WTC11 (cell line): ENCODE measurements around the gene GPR6. TPM values are rescaled to one million over a fixed set of nuclear protein-coding genes. Genes with fewer than 3 reads are reported as not detected.
A peak's percentile ranks its signal among the peaks of the same experiment; 100 is the strongest.

Source experiments
- ATAC-seq: fragments of 200-7000 bp; cut with Tn5 transposase; 2 replicates; pipeline ENCODE4 v1.10.0; 2021; ENCODE audit warnings: mild to moderate bottlenecking, moderate library complexity
- CTCF ChIA-PET: fragments of 300-600 bp; sonication (Branson Sonifier 250); formaldehyde crosslinking; loops from one replicate; lab custom pipeline; 2021; ENCODE audit warnings: antibody characterized with exemption; lab: Charles Lee
- POLR2A ChIA-PET: fragments of 350-600 bp; sonication (Branson Sonifier 250); formaldehyde crosslinking; loops from one replicate; lab custom pipeline; 2021; ENCODE audit warnings: antibody characterized with exemption; lab: Charles Lee
- DNase-seq: peaks from one replicate; pipeline ENCODE4 v3.0.0; 2021; ENCODE audit warnings: low spot score
- H3K27ac Mint-ChIP-seq: 2 replicates; pipeline ENCODE4 v1.8.0; 2021; ENCODE audit warnings: mixed read lengths
- H3K27me3 Mint-ChIP-seq: 2 replicates; pipeline ENCODE4 v1.8.0; 2021; ENCODE audit warnings: low read depth, mild to moderate bottlenecking, moderate library complexity, mixed read lengths
- H3K36me3 Mint-ChIP-seq: 2 replicates; pipeline ENCODE4 v1.8.0; 2021; ENCODE audit warnings: mixed read lengths
- H3K4me1 Mint-ChIP-seq: 2 replicates; pipeline ENCODE4 v1.8.0; 2022; ENCODE audit warnings: mixed read lengths
- H3K4me3 Mint-ChIP-seq: 2 replicates; pipeline ENCODE4 v1.8.0; 2021; ENCODE audit warnings: mild to moderate bottlenecking, moderate library complexity, mixed read lengths
- H3K9me3 Mint-ChIP-seq: 2 replicates; pipeline ENCODE4 v1.8.0; 2021; ENCODE audit warnings: mixed read lengths
- ATF6 ChIP-seq: sonication (generic); formaldehyde crosslinking; IDR thresholded peaks from 2 replicates; pipeline ENCODE4 v1.8.1; 2023; ENCODE audit warnings: mild to moderate bottlenecking, missing genetic modification reagents
- ETV6 ChIP-seq: sonication (generic); formaldehyde crosslinking; IDR thresholded peaks from 2 replicates; pipeline ENCODE4 v1.8.1; 2022; ENCODE audit warnings: mild to moderate bottlenecking, missing genetic modification reagents
- FOXJ3 ChIP-seq: sonication (generic); formaldehyde crosslinking; IDR thresholded peaks from 2 replicates; pipeline ENCODE4 v1.9.0; 2021; ENCODE audit warnings: missing genetic modification reagents, mild to moderate bottlenecking, borderline replicate concordance
- FOXK1 ChIP-seq: sonication (generic); formaldehyde crosslinking; IDR thresholded peaks from 2 replicates; pipeline ENCODE4 v1.8.0; 2022; ENCODE audit warnings: mild to moderate bottlenecking, moderate library complexity, missing genetic modification reagents
- FOXP1 ChIP-seq: sonication (generic); formaldehyde crosslinking; IDR thresholded peaks from 2 replicates; pipeline ENCODE4 v1.8.0; 2022; ENCODE audit warnings: missing genetic modification reagents, mild to moderate bottlenecking, moderate library complexity, borderline replicate concordance
- IRF2 ChIP-seq: sonication (generic); formaldehyde crosslinking; IDR thresholded peaks from 2 replicates; pipeline ENCODE4 v1.8.0; 2022; ENCODE audit warnings: low read depth, missing genetic modification reagents, borderline replicate concordance
- MAX ChIP-seq: sonication (generic); formaldehyde crosslinking; IDR thresholded peaks from 2 replicates; pipeline ENCODE4 v1.8.0; 2022; ENCODE audit warnings: mild to moderate bottlenecking, missing genetic modification reagents
- MXD4 ChIP-seq: fragments of 250-450 bp; sonication (Bioruptor Pico); IDR thresholded peaks from 2 replicates; pipeline ENCODE4 v1.8.0; 2021; ENCODE audit warnings: mild to moderate bottlenecking, moderate library complexity, borderline replicate concordance
- NFE2L1 ChIP-seq: sonication (generic); formaldehyde crosslinking; IDR thresholded peaks from 2 replicates; pipeline ENCODE4 v1.8.1; 2023; ENCODE audit warnings: missing genetic modification reagents
- NR3C1 ChIP-seq: sonication (generic); formaldehyde crosslinking; conservative IDR thresholded peaks from 2 replicates; pipeline ENCODE4 v1.8.1; 2023; ENCODE audit warnings: low read depth, mild to moderate bottlenecking, missing genetic modification reagents
- OVOL2 ChIP-seq: fragments of 250-450 bp; sonication (Bioruptor Pico); IDR thresholded peaks from 2 replicates; pipeline ENCODE4 v1.9.0; 2021; ENCODE audit warnings: mild to moderate bottlenecking, borderline replicate concordance
- RELA ChIP-seq: sonication (generic); formaldehyde crosslinking; IDR thresholded peaks from 2 replicates; pipeline ENCODE4 v1.8.1; 2022; ENCODE audit warnings: missing genetic modification reagents, mild to moderate bottlenecking, borderline replicate concordance
- SMAD3 ChIP-seq: sonication (generic); formaldehyde crosslinking; IDR thresholded peaks from 2 replicates; pipeline ENCODE4 v1.8.0; 2022; ENCODE audit warnings: missing genetic modification reagents, mild to moderate bottlenecking, borderline replicate concordance
- SP1 ChIP-seq: sonication (generic); formaldehyde crosslinking; conservative IDR thresholded peaks from 2 replicates; pipeline ENCODE4 v1.8.1; 2022; ENCODE audit warnings: missing genetic modification reagents
- TCF7 ChIP-seq: sonication (generic); formaldehyde crosslinking; IDR thresholded peaks from 2 replicates; pipeline ENCODE4 v1.8.0; 2022; ENCODE audit warnings: mild to moderate bottlenecking, low read depth, missing genetic modification reagents, moderate library complexity
- USF1 ChIP-seq: sonication (generic); formaldehyde crosslinking; IDR thresholded peaks from 2 replicates; pipeline ENCODE4 v1.8.0; 2022; ENCODE audit warnings: mild to moderate bottlenecking, missing genetic modification reagents
- ZNF232 ChIP-seq: sonication (generic); formaldehyde crosslinking; IDR thresholded peaks from 2 replicates; pipeline ENCODE4 v1.8.0; 2022; ENCODE audit warnings: mild to moderate bottlenecking, missing genetic modification reagents
- ZNF263 ChIP-seq: sonication (generic); formaldehyde crosslinking; IDR thresholded peaks from 2 replicates; pipeline ENCODE4 v1.8.1; 2022; ENCODE audit warnings: low read depth, mild to moderate bottlenecking, moderate library complexity, missing genetic modification reagents
- ZNF317 ChIP-seq: sonication (generic); formaldehyde crosslinking; IDR thresholded peaks from 2 replicates; pipeline ENCODE4 v1.8.1; 2023; ENCODE audit warnings: low read depth, mild to moderate bottlenecking, moderate library complexity, missing genetic modification reagents, borderline replicate concordance
- ZNF416 ChIP-seq: fragments of 250-450 bp; sonication (Bioruptor Pico); IDR thresholded peaks from 2 replicates; pipeline ENCODE4 v1.9.0; 2021; ENCODE audit warnings: mild to moderate bottlenecking, inconsistent platforms
- ZNF512 ChIP-seq: sonication (generic); formaldehyde crosslinking; IDR thresholded peaks from 2 replicates; pipeline ENCODE4 v1.8.1; 2022; ENCODE audit warnings: missing genetic modification reagents, borderline replicate concordance
- total RNA-seq: library from RNA; stranded (reverse); gene quantifications from 3 replicates; pipeline ENCODE4 v1.2.3, GENCODE V29; 2021
- TF ChIP-seq, protein P1 (sequence below): sonication (generic); formaldehyde crosslinking; IDR thresholded peaks from 2 replicates; pipeline ENCODE4 v1.8.0; 2022; ENCODE audit warnings: missing genetic modification reagents
- TF ChIP-seq, protein P2 (sequence below): sonication (generic); formaldehyde crosslinking; IDR thresholded peaks from 2 replicates; pipeline ENCODE4 v1.8.1; 2023; ENCODE audit warnings: mild to moderate bottlenecking, missing genetic modification reagents
- TF ChIP-seq, protein P3 (sequence below): fragments of 250-450 bp; sonication (Bioruptor Pico); IDR thresholded peaks from 2 replicates; pipeline ENCODE4 v1.9.0; 2021; ENCODE audit warnings: mild to moderate bottlenecking

Gene GPR6
- total RNA-seq, 1 experiment from 2014 or later, result 0.22 TPM

GRCh38 chr6:109978174-109979032 is at the start of gene GPR6 (continued):
- TF ChIP-seq ATF6 (CRISPR knock-in tag), result no peak
- TF ChIP-seq ZNF232 (CRISPR knock-in tag), result peak; percentile 97
- TF ChIP-seq, protein P1, sequence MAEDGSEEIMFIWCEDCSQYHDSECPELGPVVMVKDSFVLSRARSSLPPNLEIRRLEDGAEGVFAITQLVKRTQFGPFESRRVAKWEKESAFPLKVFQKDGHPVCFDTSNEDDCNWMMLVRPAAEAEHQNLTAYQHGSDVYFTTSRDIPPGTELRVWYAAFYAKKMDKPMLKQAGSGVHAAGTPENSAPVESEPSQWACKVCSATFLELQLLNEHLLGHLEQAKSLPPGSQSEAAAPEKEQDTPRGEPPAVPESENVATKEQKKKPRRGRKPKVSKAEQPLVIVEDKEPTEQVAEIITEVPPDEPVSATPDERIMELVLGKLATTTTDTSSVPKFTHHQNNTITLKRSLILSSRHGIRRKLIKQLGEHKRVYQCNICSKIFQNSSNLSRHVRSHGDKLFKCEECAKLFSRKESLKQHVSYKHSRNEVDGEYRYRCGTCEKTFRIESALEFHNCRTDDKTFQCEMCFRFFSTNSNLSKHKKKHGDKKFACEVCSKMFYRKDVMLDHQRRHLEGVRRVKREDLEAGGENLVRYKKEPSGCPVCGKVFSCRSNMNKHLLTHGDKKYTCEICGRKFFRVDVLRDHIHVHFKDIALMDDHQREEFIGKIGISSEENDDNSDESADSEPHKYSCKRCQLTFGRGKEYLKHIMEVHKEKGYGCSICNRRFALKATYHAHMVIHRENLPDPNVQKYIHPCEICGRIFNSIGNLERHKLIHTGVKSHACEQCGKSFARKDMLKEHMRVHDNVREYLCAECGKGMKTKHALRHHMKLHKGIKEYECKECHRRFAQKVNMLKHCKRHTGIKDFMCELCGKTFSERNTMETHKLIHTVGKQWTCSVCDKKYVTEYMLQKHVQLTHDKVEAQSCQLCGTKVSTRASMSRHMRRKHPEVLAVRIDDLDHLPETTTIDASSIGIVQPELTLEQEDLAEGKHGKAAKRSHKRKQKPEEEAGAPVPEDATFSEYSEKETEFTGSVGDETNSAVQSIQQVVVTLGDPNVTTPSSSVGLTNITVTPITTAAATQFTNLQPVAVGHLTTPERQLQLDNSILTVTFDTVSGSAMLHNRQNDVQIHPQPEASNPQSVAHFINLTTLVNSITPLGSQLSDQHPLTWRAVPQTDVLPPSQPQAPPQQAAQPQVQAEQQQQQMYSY (CRISPR knock-in tag), result no peak
- TF ChIP-seq ZNF263 (CRISPR knock-in tag), result no peak
- TF ChIP-seq FOXJ3 (CRISPR knock-in tag), result 0 out of 2 replicates have a peak, but pooled peaks have one; percentile 39
- peak; percentile 69; the same call in 1 of the 2 replicates for TF ChIP-seq USF1 (CRISPR knock-in tag)
- peak; percentile 89 for TF ChIP-seq NFE2L1 (CRISPR knock-in tag)
- peak; percentile 90 for TF ChIP-seq FOXK1
- peak; percentile 97 for TF ChIP-seq SMAD3 (CRISPR knock-in tag)
- TF ChIP-seq TCF7, result no peak
- no peak for TF ChIP-seq ZNF416 (CRISPR knock-in tag)
- 0 out of 2 replicates have a peak, but pooled peaks have one; percentile 19 for TF ChIP-seq ZNF317
- TF ChIP-seq FOXP1 (CRISPR knock-in tag), result peak; percentile 92
- TF ChIP-seq RELA (CRISPR knock-in tag), result no peak
- TF ChIP-seq SP1 (CRISPR knock-in tag), result peak; percentile 62; the same call in 1 of the 2 replicates
- TF ChIP-seq MAX (CRISPR knock-in tag), result peak; percentile 28; the same call in 1 of the 2 replicates
- TF ChIP-seq NR3C1, result no peak; the same call in 1 of the 2 replicates
- no peak for TF ChIP-seq IRF2 (CRISPR knock-in tag)

GRCh38 chr6:109934293-109934692 is 43.8 kb upstream of the GPR6 start:
- H3K27ac Mint-ChIP-seq, result no peak overlapping the region
- H3K4me1 Mint-ChIP-seq, result no peaks in the 10 kb centered on the region
- POLR2A ChIA-PET, result no interaction called here
- peaks cover 25% of the 10 kb centered on the region for H3K9me3 Mint-ChIP-seq
- H3K27me3 Mint-ChIP-seq, result no peaks in the 10 kb centered on the region; the same call in 1 of the 2 replicates
- DNase-seq (no peak), ATAC-seq (no peak)
- peaks cover 6% of the 10 kb centered on the region for H3K36me3 Mint-ChIP-seq
- no peak overlapping the region for H3K4me3 Mint-ChIP-seq
- CTCF ChIA-PET, result interaction anchor here (1.9 kb wide), 1 partner anchor 105 kb away, joined by 8 read pairs; no protein-coding TSS in a partner anchor
- TF ChIP-seq ETV6 (no peak), MXD4 (CRISPR knock-in tag) (no peak), OVOL2 (CRISPR knock-in tag) (no peak), ZNF263 (CRISPR knock-in tag) (no peak), ZNF512 (CRISPR knock-in tag) (no peak)
- TF ChIP-seq, protein P2, sequence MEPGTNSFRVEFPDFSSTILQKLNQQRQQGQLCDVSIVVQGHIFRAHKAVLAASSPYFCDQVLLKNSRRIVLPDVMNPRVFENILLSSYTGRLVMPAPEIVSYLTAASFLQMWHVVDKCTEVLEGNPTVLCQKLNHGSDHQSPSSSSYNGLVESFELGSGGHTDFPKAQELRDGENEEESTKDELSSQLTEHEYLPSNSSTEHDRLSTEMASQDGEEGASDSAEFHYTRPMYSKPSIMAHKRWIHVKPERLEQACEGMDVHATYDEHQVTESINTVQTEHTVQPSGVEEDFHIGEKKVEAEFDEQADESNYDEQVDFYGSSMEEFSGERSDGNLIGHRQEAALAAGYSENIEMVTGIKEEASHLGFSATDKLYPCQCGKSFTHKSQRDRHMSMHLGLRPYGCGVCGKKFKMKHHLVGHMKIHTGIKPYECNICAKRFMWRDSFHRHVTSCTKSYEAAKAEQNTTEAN (CRISPR knock-in tag), result no peak
- TF ChIP-seq, protein P3, sequence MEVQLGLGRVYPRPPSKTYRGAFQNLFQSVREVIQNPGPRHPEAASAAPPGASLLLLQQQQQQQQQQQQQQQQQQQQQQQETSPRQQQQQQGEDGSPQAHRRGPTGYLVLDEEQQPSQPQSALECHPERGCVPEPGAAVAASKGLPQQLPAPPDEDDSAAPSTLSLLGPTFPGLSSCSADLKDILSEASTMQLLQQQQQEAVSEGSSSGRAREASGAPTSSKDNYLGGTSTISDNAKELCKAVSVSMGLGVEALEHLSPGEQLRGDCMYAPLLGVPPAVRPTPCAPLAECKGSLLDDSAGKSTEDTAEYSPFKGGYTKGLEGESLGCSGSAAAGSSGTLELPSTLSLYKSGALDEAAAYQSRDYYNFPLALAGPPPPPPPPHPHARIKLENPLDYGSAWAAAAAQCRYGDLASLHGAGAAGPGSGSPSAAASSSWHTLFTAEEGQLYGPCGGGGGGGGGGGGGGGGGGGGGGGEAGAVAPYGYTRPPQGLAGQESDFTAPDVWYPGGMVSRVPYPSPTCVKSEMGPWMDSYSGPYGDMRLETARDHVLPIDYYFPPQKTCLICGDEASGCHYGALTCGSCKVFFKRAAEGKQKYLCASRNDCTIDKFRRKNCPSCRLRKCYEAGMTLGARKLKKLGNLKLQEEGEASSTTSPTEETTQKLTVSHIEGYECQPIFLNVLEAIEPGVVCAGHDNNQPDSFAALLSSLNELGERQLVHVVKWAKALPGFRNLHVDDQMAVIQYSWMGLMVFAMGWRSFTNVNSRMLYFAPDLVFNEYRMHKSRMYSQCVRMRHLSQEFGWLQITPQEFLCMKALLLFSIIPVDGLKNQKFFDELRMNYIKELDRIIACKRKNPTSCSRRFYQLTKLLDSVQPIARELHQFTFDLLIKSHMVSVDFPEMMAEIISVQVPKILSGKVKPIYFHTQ (CRISPR knock-in tag), result no peak
